ENCODE results near the gene AK5. TPM values are rescaled to one million over a fixed set of nuclear protein-coding genes. Genes with fewer than 3 reads are reported as not detected.

Gene AK5
- not detected for total RNA-seq

- 9 to 24% methylated on average over 4 to 13 of the region's 71 CpGs for WGBS, 2 donors
- Histone ChIP-seq H3K27me3 (peaks cover 0 to 75% (median 5%) of the 10 kb centered on the region in 4 donors), H3K4me1 (peaks cover 0 to 20% (median 10%) of the 10 kb centered on the region in 3 donors), H3K27ac (no peak within 1 kb of the TSS), H3K4me3 (peak within 1 kb of the TSS; percentile 25 to 70 (median 45)), H3K9me3 (no peaks in the 10 kb centered on the region), H3K36me3 (no peaks in the 10 kb centered on the region)
- DNase-seq, result no peak
- TF ChIP-seq CTCF (IDR thresholded peaks at IDR 0.05), result no peak
- TF ChIP-seq POLR2A (IDR thresholded peaks at IDR 0.05), result no peak
- intact Hi-C loops (cut with DNase I), result no loop called here
These were observed at the start of gene AK5 for GRCh38 chr1:77281491-77282186. AK5 (plus strand) TSS chr1:77282019; CDS start chr1:77282314, 295 bp downstream.

- H3K27me3 ChIP-seq, result no peaks in the 10 kb centered on the region
- DNase-seq, result no peak
- 91 to 100% methylated on average over 1 of the region's 1 CpG for WGBS, 2 donors
- no peaks in the 10 kb centered on the region for H3K4me1 ChIP-seq
- no peak overlapping the region for H3K27ac ChIP-seq
- H3K9me3 ChIP-seq, result no peaks in the 10 kb centered on the region
- TF ChIP-seq CTCF (IDR thresholded peaks at IDR 0.05), result no peak
- TF ChIP-seq POLR2A (IDR thresholded peaks at IDR 0.05), result no peak
- H3K4me3 ChIP-seq, result no peak overlapping the region
- H3K36me3 ChIP-seq, result no peaks in the 10 kb centered on the region
- intact Hi-C loops (cut with DNase I), result no loop called here
These were observed 49.0 kb upstream of the AK5 start for GRCh38 chr1:77232829-77233228.

- no peak for TF ChIP-seq POLR2A (IDR thresholded peaks at IDR 0.05)
- TF ChIP-seq CTCF (IDR thresholded peaks at IDR 0.05), result no peak
- intact Hi-C loops (cut with DNase I), result no loop called here
- 78 to 94% methylated on average over 1 of the region's 1 CpG for WGBS, 2 donors
These were observed 47.7 kb upstream of the AK5 start for GRCh38 chr1:77234096-77234495.

GRCh38 chr1:77234943-77235342 is 46.9 kb upstream of the AK5 start:
- DNase-seq, result no peak
- Histone ChIP-seq H3K36me3 (no peaks in the 10 kb centered on the region), H3K9me3 (no peaks in the 10 kb centered on the region), H3K4me3 (no peak overlapping the region), H3K27ac (no peak overlapping the region), H3K4me1 (no peaks in the 10 kb centered on the region), H3K27me3 (no peaks in the 10 kb centered on the region)
- intact Hi-C loops (cut with DNase I), result no loop called here
- 45 to 66% methylated on average over 1 of the region's 1 CpG for WGBS, 2 donors
- TF ChIP-seq POLR2A (IDR thresholded peaks at IDR 0.05) (no peak), CTCF (IDR thresholded peaks at IDR 0.05) (no peak)

More at GRCh38 chr1:77234096-77234495, 47.7 kb upstream of the AK5 start:
- no peak for DNase-seq
- Histone ChIP-seq H3K27me3 (no peaks in the 10 kb centered on the region), H3K4me1 (no peaks in the 10 kb centered on the region), H3K27ac (no peak overlapping the region), H3K36me3 (no peaks in the 10 kb centered on the region), H3K9me3 (no peaks in the 10 kb centered on the region), H3K4me3 (no peak overlapping the region)

GRCh38 chr1:77238462-77238861 is 43.4 kb upstream of the AK5 start:
- Histone ChIP-seq H3K36me3 (no peaks in the 10 kb centered on the region), H3K4me1 (no peaks in the 10 kb centered on the region), H3K9me3 (no peaks in the 10 kb centered on the region), H3K27me3 (no peaks in the 10 kb centered on the region), H3K4me3 (no peak overlapping the region), H3K27ac (no peak overlapping the region)
- intact Hi-C loops (cut with DNase I), result no loop called here
- no peak for DNase-seq
- no peak for TF ChIP-seq CTCF (IDR thresholded peaks at IDR 0.05)
- TF ChIP-seq POLR2A (IDR thresholded peaks at IDR 0.05), result no peak
- 50 to 67% methylated on average over 1 of the region's 1 CpG for WGBS, 2 donors
